ENCODE data around the gene DHRS4.
A peak's percentile ranks its signal among the peaks of the same experiment; 100 is the strongest.

Gene DHRS4

GRCh38 chr14:23953464-23954278, at the start of gene DHRS4:
DHRS4 (plus strand) TSS chr14:23953770; CDS start chr14:23953789, 19 bp downstream.
- Histone ChIP-seq H3K27ac (ENCODE audit: low read depth, low read length) (no peak within 1 kb of the TSS), H3K79me2 (ENCODE audit: control insufficient read depth, insufficient read depth, low read length, unreplicated experiment) (no peaks in the 10 kb centered on the region), H3K27me3 (ENCODE audit: insufficient read depth, low read length) (no peaks in the 10 kb centered on the region), H3K36me3 (ENCODE audit: insufficient read depth, low read length) (no peaks in the 10 kb centered on the region), H2AFZ (ENCODE audit: low read length, unreplicated experiment) (peak within 1 kb of the TSS; percentile 59), H3K4me1 (ENCODE audit: control insufficient read depth, insufficient read depth, low read length, unreplicated experiment) (no peaks in the 10 kb centered on the region), H3K4me3 (ENCODE audit: low read depth, low read length) (peak within 1 kb of the TSS; percentile 86)

GRCh38 chr14:23910101-23910875, 43.3 kb upstream of the DHRS4 start:
- H3K4me3 ChIP-seq (ENCODE audit: low read depth, low read length), result no peak overlapping the region
- no peaks in the 10 kb centered on the region for H3K4me1 ChIP-seq (ENCODE audit: control insufficient read depth, insufficient read depth, low read length, unreplicated experiment)
- no peak overlapping the region for H3K27ac ChIP-seq (ENCODE audit: low read depth, low read length)
- H3K36me3 ChIP-seq (ENCODE audit: insufficient read depth, low read length), result no peaks in the 10 kb centered on the region
- H3K27me3 ChIP-seq (ENCODE audit: insufficient read depth, low read length), result peaks cover 21% of the 10 kb centered on the region
- no peaks in the 10 kb centered on the region for H3K79me2 ChIP-seq (ENCODE audit: control insufficient read depth, insufficient read depth, low read length, unreplicated experiment)
- H2AFZ ChIP-seq (ENCODE audit: low read length, unreplicated experiment), result no peak overlapping the region

- no peaks in the 10 kb centered on the region for H3K36me3 ChIP-seq (ENCODE audit: insufficient read depth, low read length)
- H3K27ac ChIP-seq (ENCODE audit: low read depth, low read length), result no peak overlapping the region
- no peaks in the 10 kb centered on the region for H3K4me1 ChIP-seq (ENCODE audit: control insufficient read depth, insufficient read depth, low read length, unreplicated experiment)
- no peak overlapping the region for H2AFZ ChIP-seq (ENCODE audit: low read length, unreplicated experiment)
- H3K79me2 ChIP-seq (ENCODE audit: control insufficient read depth, insufficient read depth, low read length, unreplicated experiment), result no peaks in the 10 kb centered on the region
- peaks cover 19% of the 10 kb centered on the region for H3K27me3 ChIP-seq (ENCODE audit: insufficient read depth, low read length)
- H3K4me3 ChIP-seq (ENCODE audit: low read depth, low read length), result no peak overlapping the region
Measured at GRCh38 chr14:23910876-23911210, 42.7 kb upstream of the DHRS4 start.

GRCh38 chr14:23915559-23915958, 38.0 kb upstream of the DHRS4 start:
- Histone ChIP-seq H3K4me1 (ENCODE audit: control insufficient read depth, insufficient read depth, low read length, unreplicated experiment) (no peaks in the 10 kb centered on the region), H3K36me3 (ENCODE audit: insufficient read depth, low read length) (no peaks in the 10 kb centered on the region), H3K4me3 (ENCODE audit: low read depth, low read length) (no peak overlapping the region), H3K27ac (ENCODE audit: low read depth, low read length) (no peak overlapping the region), H3K79me2 (ENCODE audit: control insufficient read depth, insufficient read depth, low read length, unreplicated experiment) (no peaks in the 10 kb centered on the region), H3K27me3 (ENCODE audit: insufficient read depth, low read length) (peaks cover 23% of the 10 kb centered on the region), H2AFZ (ENCODE audit: low read length, unreplicated experiment) (no peak overlapping the region)

- Histone ChIP-seq H3K27me3 (ENCODE audit: insufficient read depth, low read length) (peaks cover 23% of the 10 kb centered on the region), H3K79me2 (ENCODE audit: control insufficient read depth, insufficient read depth, low read length, unreplicated experiment) (no peaks in the 10 kb centered on the region), H3K4me1 (ENCODE audit: control insufficient read depth, insufficient read depth, low read length, unreplicated experiment) (no peaks in the 10 kb centered on the region), H3K36me3 (ENCODE audit: insufficient read depth, low read length) (no peaks in the 10 kb centered on the region), H2AFZ (ENCODE audit: low read length, unreplicated experiment) (no peak overlapping the region), H3K4me3 (ENCODE audit: low read depth, low read length) (no peak overlapping the region), H3K27ac (ENCODE audit: low read depth, low read length) (no peak overlapping the region)
Measured at GRCh38 chr14:23916004-23916403, 37.6 kb upstream of the DHRS4 start.

GRCh38 chr14:23916446-23916845, 37.1 kb upstream of the DHRS4 start:
- no peaks in the 10 kb centered on the region for H3K79me2 ChIP-seq (ENCODE audit: control insufficient read depth, insufficient read depth, low read length, unreplicated experiment)
- peaks cover 23% of the 10 kb centered on the region for H3K27me3 ChIP-seq (ENCODE audit: insufficient read depth, low read length)

GRCh38 chr14:23922545-23922944, 31.0 kb upstream of the DHRS4 start:
- Histone ChIP-seq H3K79me2 (ENCODE audit: control insufficient read depth, insufficient read depth, low read length, unreplicated experiment) (no peaks in the 10 kb centered on the region), H2AFZ (ENCODE audit: low read length, unreplicated experiment) (no peak overlapping the region), H3K27ac (ENCODE audit: low read depth, low read length) (no peak overlapping the region), H3K4me1 (ENCODE audit: control insufficient read depth, insufficient read depth, low read length, unreplicated experiment) (no peaks in the 10 kb centered on the region), H3K36me3 (ENCODE audit: insufficient read depth, low read length) (no peaks in the 10 kb centered on the region), H3K27me3 (ENCODE audit: insufficient read depth, low read length) (peaks cover 29% of the 10 kb centered on the region), H3K4me3 (ENCODE audit: low read depth, low read length) (no peak overlapping the region)

More at GRCh38 chr14:23916446-23916845, 37.1 kb upstream of the DHRS4 start:
- Histone ChIP-seq H3K27ac (ENCODE audit: low read depth, low read length) (no peak overlapping the region), H3K36me3 (ENCODE audit: insufficient read depth, low read length) (no peaks in the 10 kb centered on the region), H3K4me1 (ENCODE audit: control insufficient read depth, insufficient read depth, low read length, unreplicated experiment) (no peaks in the 10 kb centered on the region), H2AFZ (ENCODE audit: low read length, unreplicated experiment) (no peak overlapping the region), H3K4me3 (ENCODE audit: low read depth, low read length) (no peak overlapping the region)

- Histone ChIP-seq H3K79me2 (ENCODE audit: control insufficient read depth, insufficient read depth, low read length, unreplicated experiment) (no peaks in the 10 kb centered on the region), H3K27me3 (ENCODE audit: insufficient read depth, low read length) (peaks cover 36% of the 10 kb centered on the region), H3K27ac (ENCODE audit: low read depth, low read length) (no peak overlapping the region), H3K4me3 (ENCODE audit: low read depth, low read length) (no peak overlapping the region), H3K4me1 (ENCODE audit: control insufficient read depth, insufficient read depth, low read length, unreplicated experiment) (no peaks in the 10 kb centered on the region), H3K36me3 (ENCODE audit: insufficient read depth, low read length) (no peaks in the 10 kb centered on the region), H2AFZ (ENCODE audit: low read length, unreplicated experiment) (no peak overlapping the region)
Measured at GRCh38 chr14:23925523-23926075, 28.0 kb upstream of the DHRS4 start.

- H2AFZ ChIP-seq (ENCODE audit: low read length, unreplicated experiment), result no peak overlapping the region
- H3K27me3 ChIP-seq (ENCODE audit: insufficient read depth, low read length), result peaks cover 36% of the 10 kb centered on the region
- no peak overlapping the region for H3K4me3 ChIP-seq (ENCODE audit: low read depth, low read length)
- no peaks in the 10 kb centered on the region for H3K36me3 ChIP-seq (ENCODE audit: insufficient read depth, low read length)
- no peaks in the 10 kb centered on the region for H3K4me1 ChIP-seq (ENCODE audit: control insufficient read depth, insufficient read depth, low read length, unreplicated experiment)
- no peaks in the 10 kb centered on the region for H3K79me2 ChIP-seq (ENCODE audit: control insufficient read depth, insufficient read depth, low read length, unreplicated experiment)
- H3K27ac ChIP-seq (ENCODE audit: low read depth, low read length), result no peak overlapping the region
Measured at GRCh38 chr14:23926543-23926942, 27.0 kb upstream of the DHRS4 start.

GRCh38 chr14:23929136-23929535, 24.4 kb upstream of the DHRS4 start:
- no peak overlapping the region for H3K27ac ChIP-seq (ENCODE audit: low read depth, low read length)
- no peaks in the 10 kb centered on the region for H3K79me2 ChIP-seq (ENCODE audit: control insufficient read depth, insufficient read depth, low read length, unreplicated experiment)
- peaks cover 33% of the 10 kb centered on the region; the same call in 1 of the 2 replicates for H3K27me3 ChIP-seq (ENCODE audit: insufficient read depth, low read length)
- H3K4me1 ChIP-seq (ENCODE audit: control insufficient read depth, insufficient read depth, low read length, unreplicated experiment), result no peaks in the 10 kb centered on the region
- no peak overlapping the region for H2AFZ ChIP-seq (ENCODE audit: low read length, unreplicated experiment)
- no peak overlapping the region for H3K4me3 ChIP-seq (ENCODE audit: low read depth, low read length)
- H3K36me3 ChIP-seq (ENCODE audit: insufficient read depth, low read length), result no peaks in the 10 kb centered on the region

All from ACC112 (cell line).